ENCODE measurements around the gene MSX1.

The MSX1 gene

DNA sequence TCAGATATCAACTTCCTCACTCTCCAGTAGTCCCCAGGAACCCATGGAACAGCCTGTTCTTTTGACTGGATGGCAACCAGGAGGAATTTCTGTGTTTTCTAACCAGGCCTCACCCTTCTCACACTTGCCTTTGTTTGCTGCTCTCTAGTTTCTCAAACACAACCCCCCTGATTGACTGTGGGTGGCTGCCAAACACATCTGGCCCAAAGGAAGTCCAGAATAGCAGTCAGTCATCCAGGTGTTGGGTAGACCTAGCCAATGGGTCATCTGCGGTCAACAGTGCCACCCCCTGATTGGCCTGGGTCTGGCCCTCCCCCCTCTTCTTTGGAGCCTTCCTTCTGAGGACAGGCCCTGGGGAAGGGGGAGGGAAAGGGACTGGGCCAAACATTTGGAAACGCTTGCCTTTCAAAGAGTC lies 53.7 kb downstream of the MSX1 start:
- DNase-seq (ENCODE audit: low read depth, low spot score), result no peak
